ENCODE data around the gene LYZL4.

LYZL4 gene

DNA sequence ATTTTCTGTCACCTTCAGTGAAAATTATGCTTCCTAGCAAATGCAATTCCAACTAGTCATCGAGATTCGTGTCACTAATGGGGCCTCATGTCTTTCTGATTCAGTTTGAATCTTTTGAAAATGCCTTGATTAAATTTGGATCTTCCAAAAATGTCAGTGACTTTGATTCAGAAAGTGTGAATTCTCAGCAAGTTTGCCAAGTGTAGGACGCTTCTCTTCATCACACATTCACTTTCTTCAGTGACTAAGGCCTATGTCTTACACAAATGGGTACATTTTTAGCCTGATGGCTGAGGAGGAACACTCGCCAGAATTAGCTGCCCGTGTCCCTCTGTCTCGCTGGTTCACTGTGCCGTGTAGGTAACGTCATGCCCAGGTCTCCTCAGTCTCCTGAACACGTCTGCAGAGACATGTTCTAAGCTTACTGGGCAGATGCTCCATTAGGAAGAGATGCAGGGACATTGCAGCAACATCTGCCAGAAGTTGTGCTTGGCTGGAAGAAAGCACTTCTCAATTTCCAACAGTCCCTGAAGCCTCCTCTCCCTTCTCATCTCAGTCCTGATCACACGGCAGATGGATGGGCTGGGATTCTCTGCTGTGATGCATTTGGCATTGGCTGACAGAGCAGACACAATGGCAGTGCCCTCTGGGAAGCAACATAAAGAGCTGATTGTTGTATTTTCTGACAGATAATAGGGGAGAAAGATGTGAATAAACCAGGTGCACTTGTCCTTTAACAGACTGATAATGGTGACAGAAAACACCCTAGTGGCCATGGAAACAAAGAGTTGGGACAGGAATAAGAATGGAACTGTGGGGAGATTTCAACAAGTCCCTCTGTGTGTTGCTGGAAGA lies 29.1 kb upstream of the LYZL4 start:
- Histone ChIP-seq H3K4me3 (ENCODE audit: low read depth in 1 of 2, low read length in 2 of 2) (no peak overlapping the region), H2AFZ (ENCODE audit: low read depth, low read length) (no peak overlapping the region), H4K20me1 (ENCODE audit: insufficient read depth, low read length) (no peaks in the 10 kb centered on the region), H3K27ac (ENCODE audit: low read length) (no peak overlapping the region), H3K27me3 (ENCODE audit: insufficient read depth, low read length, poor library complexity) (peaks cover 10% of the 10 kb centered on the region), H3K4me2 (ENCODE audit: insufficient read depth, low read length) (no peak overlapping the region), H3K9ac (ENCODE audit: low read depth, low read length) (no peak overlapping the region), H3K4me1 (ENCODE audit: insufficient read depth, low read length) (no peaks in the 10 kb centered on the region), H3K36me3 (ENCODE audit: insufficient read depth, low read length) (no peaks in the 10 kb centered on the region), H3K79me2 (ENCODE audit: insufficient read depth, low read length) (no peaks in the 10 kb centered on the region), H3K9me3 (ENCODE audit: insufficient read depth, low read length, severe bottlenecking) (no peaks in the 10 kb centered on the region)
- no peak for TF ChIP-seq EZH2 (IDR thresholded peaks at IDR 0.05; ENCODE audit: borderline replicate concordance, low read depth, low read length, severe bottlenecking)
- TF ChIP-seq, protein P1, sequence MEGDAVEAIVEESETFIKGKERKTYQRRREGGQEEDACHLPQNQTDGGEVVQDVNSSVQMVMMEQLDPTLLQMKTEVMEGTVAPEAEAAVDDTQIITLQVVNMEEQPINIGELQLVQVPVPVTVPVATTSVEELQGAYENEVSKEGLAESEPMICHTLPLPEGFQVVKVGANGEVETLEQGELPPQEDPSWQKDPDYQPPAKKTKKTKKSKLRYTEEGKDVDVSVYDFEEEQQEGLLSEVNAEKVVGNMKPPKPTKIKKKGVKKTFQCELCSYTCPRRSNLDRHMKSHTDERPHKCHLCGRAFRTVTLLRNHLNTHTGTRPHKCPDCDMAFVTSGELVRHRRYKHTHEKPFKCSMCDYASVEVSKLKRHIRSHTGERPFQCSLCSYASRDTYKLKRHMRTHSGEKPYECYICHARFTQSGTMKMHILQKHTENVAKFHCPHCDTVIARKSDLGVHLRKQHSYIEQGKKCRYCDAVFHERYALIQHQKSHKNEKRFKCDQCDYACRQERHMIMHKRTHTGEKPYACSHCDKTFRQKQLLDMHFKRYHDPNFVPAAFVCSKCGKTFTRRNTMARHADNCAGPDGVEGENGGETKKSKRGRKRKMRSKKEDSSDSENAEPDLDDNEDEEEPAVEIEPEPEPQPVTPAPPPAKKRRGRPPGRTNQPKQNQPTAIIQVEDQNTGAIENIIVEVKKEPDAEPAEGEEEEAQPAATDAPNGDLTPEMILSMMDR (IDR thresholded peaks at IDR 0.05; ENCODE audit: borderline replicate concordance, extremely low read depth, low read length, poor library complexity, severe bottlenecking), result no peak
- no peak for ATAC-seq (ENCODE audit: insufficient read depth, low read depth)
- no peak for DNase-seq

DNA sequence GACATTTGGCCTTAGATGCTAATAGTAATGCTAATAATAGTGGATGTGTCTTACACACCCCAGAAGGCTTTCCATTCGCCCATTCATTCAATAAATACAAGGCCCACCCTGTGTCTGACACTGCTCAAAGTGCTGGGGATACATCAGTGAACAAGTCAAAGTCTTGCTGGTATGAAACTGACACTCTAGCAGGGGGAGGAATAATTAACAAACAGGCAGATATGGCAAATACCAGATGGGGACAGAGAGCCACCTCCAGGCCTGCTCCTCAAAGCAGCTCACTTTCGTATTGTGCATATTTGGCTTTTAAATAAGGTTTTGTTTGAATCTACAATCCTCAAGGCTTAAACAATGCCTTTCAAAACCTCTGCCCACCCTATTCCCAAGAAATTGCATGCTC lies 28.3 kb upstream of the LYZL4 start:
- H3K27me3 ChIP-seq (ENCODE audit: insufficient read depth, low read length, poor library complexity), result peaks cover 10% of the 10 kb centered on the region
- ATAC-seq (ENCODE audit: insufficient read depth, low read depth) (no peak), DNase-seq (no peak)
- H3K27ac ChIP-seq (ENCODE audit: low read length), result no peak overlapping the region
- no peak overlapping the region for H3K4me3 ChIP-seq (ENCODE audit: low read depth in 1 of 2, low read length in 2 of 2)
- no peaks in the 10 kb centered on the region for H3K4me1 ChIP-seq (ENCODE audit: insufficient read depth, low read length)
- no peak overlapping the region for H3K4me2 ChIP-seq (ENCODE audit: insufficient read depth, low read length)
- H3K9ac ChIP-seq (ENCODE audit: low read depth, low read length), result no peak overlapping the region
- H3K79me2 ChIP-seq (ENCODE audit: insufficient read depth, low read length), result no peaks in the 10 kb centered on the region
- H4K20me1 ChIP-seq (ENCODE audit: insufficient read depth, low read length), result no peaks in the 10 kb centered on the region
- no peak overlapping the region for H2AFZ ChIP-seq (ENCODE audit: low read depth, low read length)
- H3K9me3 ChIP-seq (ENCODE audit: insufficient read depth, low read length, severe bottlenecking), result no peaks in the 10 kb centered on the region
- TF ChIP-seq, protein P1 (IDR thresholded peaks at IDR 0.05; ENCODE audit: borderline replicate concordance, extremely low read depth, low read length, poor library complexity, severe bottlenecking), result no peak
- TF ChIP-seq EZH2 (IDR thresholded peaks at IDR 0.05; ENCODE audit: borderline replicate concordance, low read depth, low read length, severe bottlenecking), result no peak
- H3K36me3 ChIP-seq (ENCODE audit: insufficient read depth, low read length), result no peaks in the 10 kb centered on the region

DNA sequence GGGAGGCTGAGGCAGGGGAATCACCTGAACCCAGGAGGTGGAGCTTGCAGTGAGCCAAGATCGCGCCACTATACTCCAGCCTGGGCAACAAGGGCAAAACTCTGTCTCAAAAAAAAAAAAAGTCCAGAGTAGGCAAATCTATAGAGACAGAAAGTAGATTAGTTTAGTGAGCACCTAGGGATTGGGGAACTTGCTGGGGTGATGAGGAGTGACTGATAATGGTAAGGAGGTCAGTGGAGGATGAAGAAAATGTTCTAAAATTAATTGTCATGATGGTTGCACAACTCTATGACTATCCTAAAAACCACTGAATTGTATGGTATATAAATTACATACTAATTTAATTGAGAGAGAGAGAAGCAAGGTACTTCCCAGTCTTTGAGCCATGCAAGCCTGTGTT lies 27.8 kb upstream of the LYZL4 start:
- Histone ChIP-seq H4K20me1 (ENCODE audit: insufficient read depth, low read length) (no peaks in the 10 kb centered on the region), H3K79me2 (ENCODE audit: insufficient read depth, low read length) (no peaks in the 10 kb centered on the region), H3K27ac (ENCODE audit: low read length) (no peak overlapping the region), H3K9me3 (ENCODE audit: insufficient read depth, low read length, severe bottlenecking) (no peaks in the 10 kb centered on the region), H3K27me3 (ENCODE audit: insufficient read depth, low read length, poor library complexity) (peaks cover 10% of the 10 kb centered on the region), H3K4me3 (ENCODE audit: low read depth in 1 of 2, low read length in 2 of 2) (no peak overlapping the region), H3K4me1 (ENCODE audit: insufficient read depth, low read length) (no peaks in the 10 kb centered on the region), H3K4me2 (ENCODE audit: insufficient read depth, low read length) (no peak overlapping the region), H3K36me3 (ENCODE audit: insufficient read depth, low read length) (no peaks in the 10 kb centered on the region), H2AFZ (ENCODE audit: low read depth, low read length) (no peak overlapping the region), H3K9ac (ENCODE audit: low read depth, low read length) (no peak overlapping the region)
- TF ChIP-seq EZH2 (IDR thresholded peaks at IDR 0.05; ENCODE audit: borderline replicate concordance, low read depth, low read length, severe bottlenecking), result no peak
- TF ChIP-seq, protein P1 (IDR thresholded peaks at IDR 0.05; ENCODE audit: borderline replicate concordance, extremely low read depth, low read length, poor library complexity, severe bottlenecking), result no peak
- DNase-seq, result no peak
- no peak for ATAC-seq (ENCODE audit: insufficient read depth, low read depth)

Data from DND-41 (cell line).